ENCODE data around the gene NR1I3.

GRCh38 chr1:161259765-161260164 lies 21.8 kb upstream of the NR1I3 start:
- TF ChIP-seq CTCF (IDR thresholded peaks at IDR 0.05) (no peak), POLR2A (IDR thresholded peaks at IDR 0.05) (no peak), POLR2AphosphoS5 (IDR thresholded peaks at IDR 0.05; ENCODE audit: insufficient read depth in 1 of 2, low read depth in 1 of 2) (no peak)
